HepG2 (cell line): ENCODE measurements around the gene ZMYM1. TPM values are rescaled to one million over a fixed set of nuclear protein-coding genes. Genes with fewer than 3 reads are reported as not detected.

Experiments used
- ATAC-seq: fragments of 200-7000 bp; cut with Tn5 transposase; 3 replicates; pipeline ENCODE4 v1.9.1; 2020; ENCODE audit warnings: mild to moderate bottlenecking, moderate library complexity
- BruUV-seq: library from RNA; stranded (reverse); fragments of 400-500 nt; replicated peaks from 2 replicates; lab custom pipeline; 2021; lab: Mats Ljungman, UMichigan
- CTCF ChIA-PET: fragments of 300-600 bp; formaldehyde crosslinking; extraction: SDS; loops from one replicate; lab custom pipeline; 2021; ENCODE audit warnings: low total read pairs, inconsistent platforms, low intra/inter-chr PET ratio; lab: Yijun Ruan, JAX
- POLR2A ChIA-PET: fragments of 350-600 bp; sonication (Branson Sonifier 250); formaldehyde crosslinking; loops from one replicate; lab custom pipeline; 2020; ENCODE audit warnings: antibody characterized with exemption, inconsistent platforms; lab: Yijun Ruan, JAX
- DNase-seq: peaks from one replicate; pipeline ENCODE4 v3.0.0-alpha.2; 2015; ENCODE audit warnings: low spot score
- FAIRE-seq: peaks from 3 replicates; lab custom pipeline; 2011; peaks lifted over from hg19 to GRCh38; lab: Jason Lieb, UNC
- H2AFZ ChIP-seq: one replicate; pipeline ENCODE4 v1.6.1; 2011; ENCODE audit warnings: low read length, inconsistent platforms
- H3K27ac ChIP-seq: fragments of 300-600 bp; 3 replicates; pipeline ENCODE4 v1.8.0; 2011; ENCODE audit warnings: mixed run types, mild to moderate bottlenecking, mixed read lengths, low read length, inconsistent platforms; ENCODE audit not compliant: insufficient read depth; ENCODE audit errors: extremely low read length
- H3K27me3 ChIP-seq, 2 experiments: fragments of 200-600 bp in 1 of 2; 2 replicates in 1 of 2; 3 replicates in 1 of 2; pipeline versions ENCODE4 v1.6.0 to v1.8.0; 2011; ENCODE audit warnings: low read length in 2 of 2, mild to moderate bottlenecking in 2 of 2, moderate library complexity in 2 of 2, inconsistent platforms in 1 of 2; ENCODE audit not compliant: insufficient read depth in 2 of 2, control insufficient read depth in 1 of 2
- H3K36me3 ChIP-seq, 2 experiments: fragments of 200-600 bp in 1 of 2; replicated peaks in 1 of 2; 2 replicates in 1 of 2; 3 replicates in 1 of 2; pipeline versions ENCODE4 v1.5.1 to v1.8.0; 2011; ENCODE audit warnings: low read length in 2 of 2, inconsistent platforms in 1 of 2; ENCODE audit not compliant: insufficient read depth in 2 of 2, control insufficient read depth in 1 of 2
- H3K4me1 ChIP-seq: 2 replicates; pipeline ENCODE4 v1.5.1; 2012; ENCODE audit warnings: low read length, inconsistent platforms; ENCODE audit not compliant: insufficient read depth
- H3K4me2 ChIP-seq: 2 replicates; pipeline ENCODE4 v1.6.0; 2011; ENCODE audit warnings: low read depth, low read length, inconsistent platforms
- H3K4me3 ChIP-seq, 3 experiments: fragments of 200-600 bp in 1 of 3; sonication (generic), shearing (Covaris generic) in 1 of 3; replicated peaks in 1 of 3; 2 replicates each; pipeline ENCODE4 v1.5.1; 2011 to 2016; ENCODE audit warnings: low read length in 3 of 3, inconsistent platforms in 2 of 3, low read depth in 2 of 3, mild to moderate bottlenecking in 2 of 3, control low read depth in 1 of 3, mixed read lengths in 1 of 3; ENCODE audit not compliant: insufficient read depth in 1 of 3
- H3K79me2 ChIP-seq: one replicate; pipeline ENCODE4 v1.6.1; 2011; ENCODE audit warnings: low read length, inconsistent platforms; ENCODE audit not compliant: insufficient read depth
- H3K9ac ChIP-seq: 2 replicates; pipeline ENCODE4 v1.6.0; 2011; ENCODE audit warnings: mild to moderate bottlenecking, low read depth, low read length, inconsistent platforms; ENCODE audit not compliant: insufficient read depth
- H3K9me3 ChIP-seq: 2 replicates; pipeline ENCODE4 v1.5.1; 2012; ENCODE audit warnings: mild to moderate bottlenecking, low read length
- H4K20me1 ChIP-seq: 2 replicates; pipeline ENCODE4 v1.6.0; 2011; ENCODE audit warnings: inconsistent platforms, mild to moderate bottlenecking, low read length, moderate library complexity; ENCODE audit not compliant: insufficient read depth
- ARNTL ChIP-seq: sonication (generic); formaldehyde crosslinking; IDR thresholded peaks from 2 replicates; pipeline ENCODE4 v1.4.0; 2020; ENCODE audit warnings: mild to moderate bottlenecking, missing genetic modification reagents
- BATF2 ChIP-seq: sonication (generic); formaldehyde crosslinking; IDR thresholded peaks from 2 replicates; pipeline ENCODE4 v1.8.0; 2022; ENCODE audit warnings: mild to moderate bottlenecking, missing genetic modification reagents, moderate library complexity
- FOXA3 ChIP-seq: IDR thresholded peaks from 2 replicates; pipeline ENCODE4 v1.6.1; 2016; ENCODE audit warnings: missing genetic modification reagents, missing compliant biosample characterization
- FOXO4 ChIP-seq: sonication (generic); formaldehyde crosslinking; conservative IDR thresholded peaks from 2 replicates; pipeline ENCODE4 v1.8.1; 2023; ENCODE audit warnings: missing genetic modification reagents
- GATA4 ChIP-seq: sonication (generic); IDR thresholded peaks from 2 replicates; pipeline ENCODE4 v1.6.1; 2016; ENCODE audit warnings: antibody characterized with exemption, low read depth, borderline replicate concordance
- HES4 ChIP-seq: sonication (generic); formaldehyde crosslinking; IDR thresholded peaks from 2 replicates; pipeline ENCODE4 v1.9.0; 2021; ENCODE audit warnings: mild to moderate bottlenecking, missing genetic modification reagents, borderline replicate concordance
- ISX ChIP-seq: sonication (generic); formaldehyde crosslinking; conservative IDR thresholded peaks from 2 replicates; pipeline ENCODE4 v1.5.0; 2020; ENCODE audit warnings: missing genetic modification reagents
- MYC ChIP-seq: sonication (generic); formaldehyde crosslinking; IDR thresholded peaks from 2 replicates; pipeline ENCODE4 v1.9.0; 2021; ENCODE audit warnings: missing genetic modification reagents, borderline replicate concordance
- NCOA2 ChIP-seq: sonication (generic); formaldehyde crosslinking; IDR thresholded peaks from 2 replicates; pipeline ENCODE4 v1.8.0; 2022; ENCODE audit warnings: inconsistent platforms
- ONECUT2 ChIP-seq: sonication (generic); formaldehyde crosslinking; IDR thresholded peaks from 2 replicates; pipeline ENCODE4 v1.4.0; 2020; ENCODE audit warnings: missing genetic modification reagents
- SAFB2 ChIP-seq: sonication (generic); formaldehyde crosslinking; IDR thresholded peaks from 2 replicates; pipeline ENCODE4 v1.5.1; 2020; ENCODE audit warnings: missing genetic modification reagents, low read depth, mild to moderate bottlenecking, borderline replicate concordance
- ZHX2 ChIP-seq, 2 experiments: sonication (generic) in 1 of 2; formaldehyde crosslinking in 1 of 2; IDR thresholded peaks; 2 replicates each; pipeline versions ENCODE4 v1.6.1 to v1.9.0; 2014 to 2022; ENCODE audit warnings: antibody characterized with exemption in 1 of 2, borderline replicate concordance in 1 of 2, inconsistent platforms in 1 of 2, low read depth in 1 of 2, missing genetic modification reagents in 1 of 2
- ZMAT3 ChIP-seq: sonication (generic); formaldehyde crosslinking; conservative IDR thresholded peaks from 2 replicates; pipeline ENCODE4 v1.7.0; 2021; ENCODE audit warnings: missing genetic modification reagents
- ZNF251 ChIP-seq: sonication (generic); formaldehyde crosslinking; IDR thresholded peaks from 2 replicates; pipeline ENCODE4 v1.9.0; 2021; ENCODE audit warnings: mild to moderate bottlenecking, missing genetic modification reagents
- ZNF253 ChIP-seq: sonication (generic); formaldehyde crosslinking; IDR thresholded peaks from 2 replicates; pipeline ENCODE4 v1.8.0; 2022; ENCODE audit warnings: mild to moderate bottlenecking, missing genetic modification reagents, borderline replicate concordance
- ZNF282 ChIP-seq: fragments of 450-650 bp; IDR thresholded peaks from 2 replicates; pipeline ENCODE4 v1.6.1; 2018; ENCODE audit not compliant: partially characterized antibody
- ZNF703 ChIP-seq: sonication (generic); formaldehyde crosslinking; IDR thresholded peaks from 2 replicates; pipeline ENCODE4 v1.5.1; 2020; ENCODE audit warnings: missing genetic modification reagents, mild to moderate bottlenecking, moderate library complexity, borderline replicate concordance
- WGBS: methylation state at CpG from one replicate; pipeline ENCODE4 v1.1.6; 2017; ENCODE audit warnings: low lambda C conversion rate; 5-methylcytosine and 5-hydroxymethylcytosine counted together
- in situ Hi-C: cut with HindIII; loops from 2 replicates; pipeline ENCODE4 v1.10.0; 2017; ENCODE audit warnings: low pct_unique_long_range_greater_than_20kb; ENCODE audit not compliant: extremely low pct_ligation_motif_present
- intact Hi-C: fragments of 100-400 bp; cut with micrococcal nuclease; formaldehyde crosslinking; loops from one replicate; pipeline ENCODE4 v1.10.0; 2022; ENCODE audit not compliant: unreplicated experiment
- polyA plus RNA-seq, 8 experiments: library from polyadenylated mRNA; depleted of rRNA in 3 of 8; stranded (reverse) in 7 of 8; unstranded in 1 of 8; fragments of >200 nt; fragmentation: Illumina TruSeq in 4 of 8; extraction: Trizol in 4 of 8; gene quantifications; 2 replicates each; pipeline versions ENCODE4 v1.2.1 to v1.2.3, GENCODE V29; 2011 to 2016; ENCODE audit warnings: low read depth in 4 of 8, missing spikeins in 1 of 8, mixed read lengths in 1 of 8; ENCODE audit not compliant: insufficient read depth in 1 of 8
- total RNA-seq, 5 experiments: library from RNA; depleted of rRNA; stranded (reverse); fragments of >200 nt; fragmentation: Illumina TruSeq; extraction: Trizol; gene quantifications; 2 replicates each; pipeline ENCODE4 v1.2.3, GENCODE V29; 2016; ENCODE audit warnings: low read depth in 1 of 5

ZMYM1 gene
- total and polyA plus RNA-seq, 2 of the 13 experiments (the other 11 are each of a cell fraction or from before 2014, with no cell fraction given) = 10.0 to 16.2 TPM

GRCh38 chr1:35164893-35165292 lies 85.7 kb downstream of the ZMYM1 start:
- Histone ChIP-seq H2AFZ (no peak overlapping the region), H3K4me2 (no peak overlapping the region), H3K27me3 (no peaks in the 10 kb centered on the region), H3K4me3 (no peak overlapping the region), H3K79me2 (no peaks in the 10 kb centered on the region), H3K9me3 (peaks cover 7% of the 10 kb centered on the region), H4K20me1 (no peaks in the 10 kb centered on the region), H3K36me3 (no peaks in the 10 kb centered on the region), H3K9ac (no peak overlapping the region), H3K27ac (no peak overlapping the region), H3K4me1 (peaks cover 16% of the 10 kb centered on the region)
- no TSS peak for BruUV-seq
- in situ Hi-C loops (no loop called here), intact Hi-C loops (no loop called here)
- ATAC-seq (no peak), DNase-seq (no peak), FAIRE-seq (no peak)
- 85% methylated on average over 3 of the region's 3 CpGs for WGBS
- TF ChIP-seq NCOA2 (CRISPR knock-in tag) = no peak
- TF ChIP-seq ZNF251 = no peak
- no peak for TF ChIP-seq ARNTL (CRISPR knock-in tag)
- TF ChIP-seq GATA4 = no peak
- no peak for TF ChIP-seq ZHX2 (IDR thresholded peaks at IDR 0.05; ENCODE audit: low read depth)
- no peak for TF ChIP-seq ZHX2 (CRISPR knock-in tag; IDR thresholded peaks at IDR 0.05; ENCODE audit: borderline replicate concordance)
- TF ChIP-seq SAFB2 (CRISPR knock-in tag) = no peak
- no peak for TF ChIP-seq FOXO4 (CRISPR knock-in tag)
- no peak for TF ChIP-seq MYC (CRISPR knock-in tag)
- TF ChIP-seq ZNF703 (CRISPR knock-in tag) = no peak
- no peak for TF ChIP-seq ZNF282
- no peak for TF ChIP-seq ZNF253 (CRISPR knock-in tag)
- no peak for TF ChIP-seq ONECUT2
- TF ChIP-seq HES4 (CRISPR knock-in tag) = no peak
- TF ChIP-seq ZMAT3 (CRISPR knock-in tag) = no peak
- no peak for TF ChIP-seq FOXA3
- no peak for TF ChIP-seq ISX (CRISPR knock-in tag)
- TF ChIP-seq BATF2 (CRISPR knock-in tag) = no peak
- POLR2A ChIA-PET = no interaction called here
- CTCF ChIA-PET = no interaction called here
